B cell (primary cell): ENCODE results near the gene TECPR2. TPM values are rescaled to one million over a fixed set of nuclear protein-coding genes. Genes with fewer than 3 reads are reported as not detected.

Source experiments
- ATAC-seq: fragments of 200-7000 bp; cut with Tn5 transposase; one replicate; pipeline ENCODE4 v1.10.0; 2021; ENCODE audit warnings: low read depth, mild to moderate bottlenecking, moderate number of reproducible peaks, moderate library complexity
- CTCF ChIA-PET: fragments of 350-600 bp; sonication (Branson Sonifier 250); formaldehyde crosslinking; loops from one replicate; lab custom pipeline; 2021; ENCODE audit warnings: antibody characterized with exemption, inconsistent platforms; lab: Charles Lee
- POLR2A ChIA-PET: fragments of 350-600 bp; sonication (Branson Sonifier 250); formaldehyde crosslinking; loops from one replicate; lab custom pipeline; 2021; ENCODE audit warnings: antibody characterized with exemption; lab: Charles Lee
- DNase-seq: peaks from one replicate; pipeline ENCODE4 v3.0.0; 2013
- H2AFZ ChIP-seq: 2 replicates; pipeline ENCODE4 v1.6.1; 2012; ENCODE audit warnings: mild to moderate bottlenecking, low read depth, low read length; ENCODE audit not compliant: insufficient read depth, poor library complexity, severe bottlenecking
- H3K27ac ChIP-seq, 2 donors: 1 replicate in 1 of 2; 2 replicates in 1 of 2; pipeline ENCODE4 v1.5.1; 2012 to 2013; ENCODE audit warnings: low read length in 2 of 2, mild to moderate bottlenecking in 2 of 2, moderate library complexity in 1 of 2
- H3K27me3 ChIP-seq, 4 experiments: fragments of 200-600 bp in 1 of 4; sonication (generic) in 1 of 4; replicated peaks in 1 of 4; 1 replicate in 2 of 4; 2 replicates in 2 of 4; pipeline versions ENCODE4 v1.6.1 to v1.7.0; 2013 to 2016; ENCODE audit warnings: low read length in 3 of 4, mild to moderate bottlenecking in 2 of 4, mixed read lengths in 1 of 4, moderate library complexity in 1 of 4; ENCODE audit not compliant: insufficient read depth in 4 of 4, control insufficient read depth in 3 of 4; ENCODE audit errors: control extremely low read depth in 1 of 4
- H3K36me3 ChIP-seq, 2 experiments: replicated peaks in 1 of 2; 1 replicate in 1 of 2; 2 replicates in 1 of 2; pipeline versions ENCODE4 v1.6.1 to v1.7.1; 2013; ENCODE audit warnings: low read length in 1 of 2; ENCODE audit not compliant: insufficient read depth in 2 of 2, control insufficient read depth in 1 of 2; ENCODE audit errors: control extremely low read depth in 1 of 2, extremely low read depth in 1 of 2
- H3K4me1 ChIP-seq, 2 donors: fragments of 200-600 bp in 1 of 2; sonication (generic) in 1 of 2; 1 replicate in 1 of 2; 2 replicates in 1 of 2; pipeline versions ENCODE4 v1.5.1 to v1.6.1; 2013 to 2017; ENCODE audit warnings: low read length in 2 of 2; ENCODE audit not compliant: control insufficient read depth in 2 of 2, insufficient read depth in 2 of 2
- H3K4me2 ChIP-seq: replicated peaks from 2 replicates; pipeline ENCODE3; 2012; ENCODE audit warnings: mild to moderate bottlenecking, low read depth, low read length; ENCODE audit not compliant: poor library complexity, severe bottlenecking
- H3K4me3 ChIP-seq, 5 experiments: fragments of 200-600 bp in 1 of 5; sonication (generic) in 1 of 5; 1 replicate in 3 of 5; 2 replicates in 2 of 5; pipeline versions ENCODE4 v1.5.1 to v1.7.0; 2011 to 2016; ENCODE audit warnings: low read length in 4 of 5, mild to moderate bottlenecking in 4 of 5, low read depth in 2 of 5, control low read depth in 1 of 5, moderate library complexity in 1 of 5; ENCODE audit not compliant: insufficient read depth in 1 of 5; ENCODE audit errors: control extremely low read depth in 1 of 5, extremely low read depth in 1 of 5
- H3K79me2 ChIP-seq: fragments of 200-600 bp; sonication (generic); one replicate; pipeline ENCODE4 v1.6.0; 2016; ENCODE audit warnings: low read length; ENCODE audit not compliant: control insufficient read depth, insufficient read depth
- H3K9ac ChIP-seq: fragments of 200-600 bp; sonication (generic); 2 replicates; pipeline ENCODE4 v1.6.1; 2017; ENCODE audit warnings: mild to moderate bottlenecking, low read length, moderate library complexity
- H3K9me3 ChIP-seq, 3 donors: one replicate each; pipeline versions ENCODE4 v1.6.1 to v1.7.1; 2013; ENCODE audit warnings: low read length in 2 of 3; ENCODE audit not compliant: control insufficient read depth in 2 of 3, insufficient read depth in 1 of 3; ENCODE audit errors: control extremely low read depth in 1 of 3
- H4K20me1 ChIP-seq: 2 replicates; pipeline ENCODE4 v1.6.0; 2012; ENCODE audit warnings: mild to moderate bottlenecking, low read length; ENCODE audit not compliant: insufficient read depth, control insufficient read depth, poor library complexity, severe bottlenecking
- H3K27ac Mint-ChIP-seq: one replicate; pipeline ENCODE4 v1.8.0; 2021; ENCODE audit warnings: mixed read lengths
- H3K27me3 Mint-ChIP-seq: one replicate; pipeline ENCODE4 v1.8.0; 2021; ENCODE audit warnings: mixed read lengths
- H3K4me1 Mint-ChIP-seq: one replicate; pipeline ENCODE4 v1.8.0; 2021; ENCODE audit warnings: mixed read lengths
- H3K4me3 Mint-ChIP-seq: one replicate; pipeline ENCODE4 v1.8.0; 2021; ENCODE audit warnings: mixed read lengths
- H3K9me3 Mint-ChIP-seq: one replicate; pipeline ENCODE4 v1.8.0; 2022; ENCODE audit warnings: mixed read lengths; ENCODE audit not compliant: insufficient read depth
- EZH2 ChIP-seq: IDR thresholded peaks from 2 replicates; pipeline ENCODE4 v1.6.1; 2012; ENCODE audit warnings: borderline replicate concordance, low read depth, mild to moderate bottlenecking, moderate library complexity, low read length; ENCODE audit not compliant: insufficient read depth, poor library complexity, severe bottlenecking
- WGBS: methylation state at CpG from one replicate; pipeline ENCODE4 v1.1.5; 2013; ENCODE audit warnings: missing lambda C conversion rate; ENCODE audit not compliant: insufficient coverage; 5-methylcytosine and 5-hydroxymethylcytosine counted together
- intact Hi-C: fragments of 100-400 bp; cut with micrococcal nuclease; formaldehyde crosslinking; loops from one replicate; pipeline ENCODE4 v1.10.0; 2022
- polyA plus RNA-seq: library from polyadenylated mRNA; depleted of rRNA; stranded (reverse); fragments of >200 nt; gene quantifications from 2 replicates; pipeline ENCODE4 v1.2.3, GENCODE V29; 2012
- total RNA-seq, 2 donors: library from RNA; stranded (reverse); fragments of 120-200 nt in 1 of 2; gene quantifications; 1 replicate in 1 of 2; 2 replicates in 1 of 2; pipeline versions ENCODE4 v1.2.3 to v1.2.4, GENCODE V29; 2013 to 2022
- TF ChIP-seq, protein P1 (sequence below): fragments of 200-600 bp; IDR thresholded peaks from one replicate; pipeline ENCODE4 v1.8.0; 2022; ENCODE audit warnings: antibody characterized with exemption, mild to moderate bottlenecking

Gene TECPR2
- total and polyA plus RNA-seq, 2 donors (not counting 1 experiment from before 2014, with no cell fraction given), result 4.7 to 10.8 TPM

DNA sequence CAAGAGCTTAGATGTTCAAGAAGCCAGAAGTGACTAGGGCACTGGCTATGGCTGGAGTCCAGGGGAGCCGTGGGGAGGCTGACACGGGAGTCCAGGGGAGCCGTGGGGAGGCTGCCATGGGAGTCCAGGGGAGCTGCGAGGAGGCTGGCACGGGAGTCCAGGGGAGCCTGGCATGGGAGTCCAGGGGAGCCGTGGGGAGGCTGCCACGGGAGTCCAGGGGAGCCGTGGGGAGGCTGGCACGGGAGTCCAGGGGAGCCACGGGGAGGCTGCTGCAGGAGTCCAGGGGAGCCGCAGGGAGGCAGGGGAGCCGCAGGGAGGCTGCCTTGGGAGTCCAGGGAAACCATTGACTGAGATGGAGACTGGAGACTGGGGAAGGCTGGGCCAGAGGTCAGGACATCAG is 54.9 kb downstream of the TECPR2 start:
- Histone ChIP-seq H3K9ac (no peak overlapping the region), H2AFZ (no peak overlapping the region), H3K4me3 (no peak overlapping the region), H3K36me3 (peaks cover 2 to 8% of the 10 kb centered on the region in 2 experiments), H3K27ac (no peak overlapping the region), H3K27me3 (no peaks in the 10 kb centered on the region), H4K20me1 (no peaks in the 10 kb centered on the region), H3K9me3 (no peaks in the 10 kb centered on the region), H3K4me1 (no peaks in the 10 kb centered on the region), H3K79me2 (no peaks in the 10 kb centered on the region), H3K4me2 (no peak overlapping the region)
- H3K9me3 Mint-ChIP-seq, result no peaks in the 10 kb centered on the region
- H3K4me1 Mint-ChIP-seq, result no peaks in the 10 kb centered on the region
- WGBS, result over 99% methylated on average over 12 of the region's 12 CpGs
- intact Hi-C loops, result no loop called here
- no peak for DNase-seq
- TF ChIP-seq, protein P1, sequence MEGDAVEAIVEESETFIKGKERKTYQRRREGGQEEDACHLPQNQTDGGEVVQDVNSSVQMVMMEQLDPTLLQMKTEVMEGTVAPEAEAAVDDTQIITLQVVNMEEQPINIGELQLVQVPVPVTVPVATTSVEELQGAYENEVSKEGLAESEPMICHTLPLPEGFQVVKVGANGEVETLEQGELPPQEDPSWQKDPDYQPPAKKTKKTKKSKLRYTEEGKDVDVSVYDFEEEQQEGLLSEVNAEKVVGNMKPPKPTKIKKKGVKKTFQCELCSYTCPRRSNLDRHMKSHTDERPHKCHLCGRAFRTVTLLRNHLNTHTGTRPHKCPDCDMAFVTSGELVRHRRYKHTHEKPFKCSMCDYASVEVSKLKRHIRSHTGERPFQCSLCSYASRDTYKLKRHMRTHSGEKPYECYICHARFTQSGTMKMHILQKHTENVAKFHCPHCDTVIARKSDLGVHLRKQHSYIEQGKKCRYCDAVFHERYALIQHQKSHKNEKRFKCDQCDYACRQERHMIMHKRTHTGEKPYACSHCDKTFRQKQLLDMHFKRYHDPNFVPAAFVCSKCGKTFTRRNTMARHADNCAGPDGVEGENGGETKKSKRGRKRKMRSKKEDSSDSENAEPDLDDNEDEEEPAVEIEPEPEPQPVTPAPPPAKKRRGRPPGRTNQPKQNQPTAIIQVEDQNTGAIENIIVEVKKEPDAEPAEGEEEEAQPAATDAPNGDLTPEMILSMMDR, result no peak
- no peak for TF ChIP-seq EZH2
- H3K4me3 Mint-ChIP-seq, result no peak overlapping the region
- no peak overlapping the region for H3K27ac Mint-ChIP-seq
- ChIA-PET POLR2A (no interaction called here), CTCF (no interaction called here)
- no peaks in the 10 kb centered on the region for H3K27me3 Mint-ChIP-seq
- ATAC-seq, result no peak

DNA sequence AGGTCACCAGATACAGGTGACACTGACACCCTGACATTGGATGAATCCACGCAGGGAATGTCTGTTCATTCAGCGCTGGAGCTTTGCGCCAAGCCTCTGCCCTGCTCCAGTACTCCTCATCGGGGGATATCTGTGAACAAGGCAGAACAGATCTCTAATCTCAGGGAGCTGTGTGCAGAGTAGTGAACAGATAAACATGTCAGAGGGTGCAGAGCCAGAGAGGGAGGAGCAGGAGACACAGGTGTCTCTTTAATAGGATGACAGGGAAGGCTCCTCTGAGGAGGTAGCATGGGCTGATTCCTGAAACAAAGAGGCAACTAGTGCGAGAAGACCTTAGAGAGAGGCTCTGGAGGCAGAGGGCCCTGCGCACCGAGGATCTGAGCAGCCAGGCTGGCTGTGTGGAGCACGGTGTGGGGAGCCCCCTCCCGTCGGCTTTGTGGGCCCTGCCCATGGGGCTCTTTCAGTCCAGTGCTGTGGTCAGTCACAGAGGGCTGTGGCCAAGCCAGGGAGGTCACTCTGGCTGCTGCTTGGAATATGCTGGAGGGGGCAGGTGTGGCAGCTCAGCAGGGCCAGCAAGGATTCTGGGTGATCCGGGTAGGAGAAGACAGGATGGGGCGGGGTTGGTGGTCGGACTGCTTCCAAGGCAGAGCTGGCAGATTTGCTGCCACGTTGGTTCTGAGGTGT is 55.6 kb downstream of the TECPR2 start:
- intact Hi-C loops, result no loop called here
- ATAC-seq (no peak), DNase-seq (no peak)
- no peaks in the 10 kb centered on the region for H3K27me3 Mint-ChIP-seq
- no peak overlapping the region for H2AFZ ChIP-seq
- no peak overlapping the region for H3K4me2 ChIP-seq
- no peaks in the 10 kb centered on the region for H3K79me2 ChIP-seq
- no peak overlapping the region for H3K27ac Mint-ChIP-seq
- H3K4me1 Mint-ChIP-seq, result no peaks in the 10 kb centered on the region
- H3K4me3 Mint-ChIP-seq, result no peak overlapping the region
- no peak overlapping the region for H3K4me3 ChIP-seq
- no peaks in the 10 kb centered on the region for H3K9me3 ChIP-seq
- H3K9me3 Mint-ChIP-seq, result no peaks in the 10 kb centered on the region
- no peaks in the 10 kb centered on the region for H3K27me3 ChIP-seq
- ChIA-PET POLR2A (no interaction called here), CTCF (no interaction called here)
- 98% methylated on average over 11 of the region's 14 CpGs for WGBS
- H3K4me1 ChIP-seq, result no peaks in the 10 kb centered on the region
- H3K27ac ChIP-seq, result no peak overlapping the region
- TF ChIP-seq EZH2, result no peak
- TF ChIP-seq, protein P1, result no peak
- peaks cover 2 to 8% of the 10 kb centered on the region in 2 experiments for H3K36me3 ChIP-seq
- no peak overlapping the region for H3K9ac ChIP-seq
- no peaks in the 10 kb centered on the region for H4K20me1 ChIP-seq
